Ramos (cell line): ENCODE measurements around the gene RNF19B.

Experiments
- in situ Hi-C: fragments of 300-500 bp; cut with MboI; formaldehyde crosslinking; loops from one replicate; pipeline ENCODE4 v1.14.3; 2022; ENCODE audit warnings: low sequenced_read_pairs; ENCODE audit not compliant: unreplicated experiment

Gene RNF19B

GRCh38 chr1:32891241-32891570 lies 73.4 kb downstream of the RNF19B start:
- in situ Hi-C loops = no loop called here

DNA sequence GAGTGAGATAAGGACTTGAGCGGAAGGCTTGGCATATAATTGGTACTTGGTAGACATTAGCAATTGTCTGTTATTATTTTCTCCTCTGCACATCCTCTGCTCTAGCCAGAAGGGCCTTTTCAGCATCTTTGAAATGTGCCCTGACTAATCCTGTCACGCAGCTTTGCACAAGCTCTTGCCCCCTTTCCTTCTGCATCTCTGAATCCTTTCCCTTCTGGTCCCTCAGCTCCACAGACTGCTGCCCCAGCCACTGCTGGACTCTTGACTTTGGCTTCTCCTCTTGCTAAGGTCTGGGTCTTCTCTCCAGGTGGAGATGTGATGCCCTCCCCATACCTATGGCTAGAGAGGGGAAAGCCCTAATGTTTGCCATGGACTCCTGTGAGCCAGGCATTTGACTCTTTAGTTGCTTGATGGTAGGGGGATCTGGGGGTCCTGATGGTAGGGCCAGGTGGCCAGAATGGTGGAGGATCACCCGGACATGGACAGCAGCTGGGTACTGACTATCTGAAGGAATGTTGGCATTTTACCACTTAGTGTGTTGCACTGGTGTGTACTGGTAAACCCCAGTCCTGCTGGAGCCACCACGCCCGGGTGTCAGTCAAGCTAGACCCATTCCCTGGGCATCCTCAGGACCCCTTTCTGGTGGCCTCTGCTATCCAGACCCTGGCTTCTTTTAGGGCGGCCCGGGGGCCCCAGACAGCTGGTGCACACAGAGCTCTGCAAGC lies 73.9 kb downstream of the RNF19B start:
- in situ Hi-C loops = no loop called here

GRCh38 chr1:32889731-32890278 lies 74.8 kb downstream of the RNF19B start:
- in situ Hi-C loops = no loop called here

GRCh38 chr1:32888677-32889420 lies 75.8 kb downstream of the RNF19B start:
- in situ Hi-C loops = no loop called here

- in situ Hi-C loops = no loop called here
Measured at GRCh38 chr1:32888134-32888533, 76.5 kb downstream of the RNF19B start.

- in situ Hi-C loops = no loop called here
Measured at GRCh38 chr1:32887623-32888022, 77.0 kb downstream of the RNF19B start.

GRCh38 chr1:32886828-32887414 lies 77.7 kb downstream of the RNF19B start:
- in situ Hi-C loops = no loop called here
